Measurements from ENCODE around the gene LIN9. TPM values are rescaled to one million over a fixed set of nuclear protein-coding genes. Genes with fewer than 3 reads are reported as not detected.

Gene LIN9
- total and polyA plus RNA-seq, 10 of the 15 experiments (the other 5 are each of a cell fraction or from before 2014, with no cell fraction given): 5.9 to 13.5 (median 8.3) TPM

- ChIA-PET RAD21 (ENCODE audit: unreplicated experiment) (no interaction called here), POLR2A (interaction anchor here (0.6 kb wide), 1 partner anchor 24 kb away, joined by 4 read pairs; no protein-coding TSS in a partner anchor), CTCF (interaction anchor here (1.1 to 1.3 kb wide), 2 partner anchors 152 to 213 kb away, joined by 3 to 4 read pairs; no protein-coding TSS in a partner anchor), SMC1A (ENCODE audit: uncharacterized antibody, unreplicated experiment) (interaction anchor here (1.1 kb wide), 1 partner anchor 135 kb away, joined by 3 read pairs; no protein-coding TSS in a partner anchor)
- H3K79me2 ChIP-seq (ENCODE audit: control insufficient read depth, insufficient read depth, low read length): no peaks in the 10 kb centered on the region
- H3K4me2 ChIP-seq (ENCODE audit: control insufficient read depth, insufficient read depth): no peak overlapping the region
- H3K4me1 ChIP-seq (ENCODE audit: control insufficient read depth, insufficient read depth, low read length): no peaks in the 10 kb centered on the region
- ATAC-seq: no peak
- FAIRE-seq: no peak
- no peaks in the 10 kb centered on the region for H3K27me3 ChIP-seq (replicated peaks in 1 of 2; ENCODE audit: control insufficient read depth in 2 of 2, insufficient read depth in 2 of 2, low read length in 1 of 2)
- BruUV-seq (replicated peaks): no TSS peak
- 95% methylated on average over 7 of the region's 8 CpGs for WGBS (ENCODE audit: insufficient coverage, insufficient replicate concordance, low lambda C conversion rate, missing lambda C conversion rate)
- H2AFZ ChIP-seq (ENCODE audit: control insufficient read depth, low read depth, low read length): no peak overlapping the region
- H3K36me3 ChIP-seq (ENCODE audit: control insufficient read depth in 2 of 2, insufficient read depth in 2 of 2, low read length in 1 of 2): no peaks in the 10 kb centered on the region; a peak in 1 of 4 replicates
- H3K27ac ChIP-seq (ENCODE audit: control insufficient read depth, insufficient read depth): no peak overlapping the region
- in situ Hi-C loops (cut with MboI) (no loop called here), intact Hi-C loops (cut with micrococcal nuclease; ENCODE audit: unreplicated experiment) (no loop called here)
- H3K4me3 ChIP-seq: no peak overlapping the region
- H3K9ac ChIP-seq (ENCODE audit: control insufficient read depth, insufficient read depth, low read length): no peak overlapping the region
- H3K9me3 ChIP-seq (replicated peaks; ENCODE audit: control insufficient read depth, insufficient read depth, low read length): no peaks in the 10 kb centered on the region
- no peak for DNase-seq (ENCODE audit: low read depth, low spot score)
- TF ChIP-seq ZBTB33 (IDR thresholded peaks at IDR 0.05) (no peak), BCL11A (IDR thresholded peaks at IDR 0.05; ENCODE audit: low read depth, low read length) (no peak), ASH2L (IDR thresholded peaks at IDR 0.05; ENCODE audit: borderline replicate concordance, low read depth) (no peak), ZSCAN29 (IDR thresholded peaks at IDR 0.05) (no peak)
- no peaks in the 10 kb centered on the region for H4K20me1 ChIP-seq (ENCODE audit: control insufficient read depth, insufficient read depth)
Observed at GRCh38 chr1:226277897-226278296, 31.1 kb downstream of the LIN9 start.

GRCh38 chr1:226276987-226277386 lies 32.0 kb downstream of the LIN9 start:
- H3K9me3 ChIP-seq (replicated peaks; ENCODE audit: control insufficient read depth, insufficient read depth, low read length): no peaks in the 10 kb centered on the region
- intact Hi-C loops (cut with micrococcal nuclease; ENCODE audit: unreplicated experiment): no loop called here
- no peak overlapping the region for H2AFZ ChIP-seq (ENCODE audit: control insufficient read depth, low read depth, low read length)
- DNase-seq (ENCODE audit: low read depth, low spot score): no peak
- H3K27ac ChIP-seq (ENCODE audit: control insufficient read depth, insufficient read depth): no peak overlapping the region
- no TSS peak for BruUV-seq (replicated peaks)
- FAIRE-seq: no peak
- WGBS (ENCODE audit: insufficient coverage, insufficient replicate concordance, low lambda C conversion rate, missing lambda C conversion rate): 100% methylated on average over 4 of the region's 4 CpGs
- H4K20me1 ChIP-seq (ENCODE audit: control insufficient read depth, insufficient read depth): no peaks in the 10 kb centered on the region
- H3K4me1 ChIP-seq (ENCODE audit: control insufficient read depth, insufficient read depth, low read length): no peaks in the 10 kb centered on the region
- no peak for ATAC-seq
- ChIA-PET CTCF (interaction anchor here (0.6 to 1.3 kb wide), 3 partner anchors 67 to 212 kb away, joined by 3 to 4 read pairs (median 3); no protein-coding TSS in a partner anchor), RAD21 (ENCODE audit: unreplicated experiment) (no interaction called here), POLR2A (no interaction called here), SMC1A (ENCODE audit: uncharacterized antibody, unreplicated experiment) (no interaction called here)
- no peaks in the 10 kb centered on the region for H3K27me3 ChIP-seq (replicated peaks in 1 of 2; ENCODE audit: control insufficient read depth in 2 of 2, insufficient read depth in 2 of 2, low read length in 1 of 2)
- no peak overlapping the region for H3K4me3 ChIP-seq
- no peak overlapping the region for H3K9ac ChIP-seq (ENCODE audit: control insufficient read depth, insufficient read depth, low read length)
- no peaks in the 10 kb centered on the region; a peak in 1 of 4 replicates for H3K36me3 ChIP-seq (ENCODE audit: control insufficient read depth in 2 of 2, insufficient read depth in 2 of 2, low read length in 1 of 2)
- H3K4me2 ChIP-seq (ENCODE audit: control insufficient read depth, insufficient read depth): no peak overlapping the region
- H3K79me2 ChIP-seq (ENCODE audit: control insufficient read depth, insufficient read depth, low read length): no peaks in the 10 kb centered on the region
- in situ Hi-C loops (cut with MboI): no loop called here
- TF ChIP-seq FOS (IDR thresholded peaks at IDR 0.05; ENCODE audit: borderline replicate concordance, extremely low read depth, insufficient read length) (no peak), BCL11A (IDR thresholded peaks at IDR 0.05; ENCODE audit: low read depth, low read length) (no peak), SUPT20H (IDR thresholded peaks at IDR 0.05; ENCODE audit: borderline replicate concordance, control insufficient read depth, low read depth, low read length) (no peak)
- TF ChIP-seq, protein P1, sequence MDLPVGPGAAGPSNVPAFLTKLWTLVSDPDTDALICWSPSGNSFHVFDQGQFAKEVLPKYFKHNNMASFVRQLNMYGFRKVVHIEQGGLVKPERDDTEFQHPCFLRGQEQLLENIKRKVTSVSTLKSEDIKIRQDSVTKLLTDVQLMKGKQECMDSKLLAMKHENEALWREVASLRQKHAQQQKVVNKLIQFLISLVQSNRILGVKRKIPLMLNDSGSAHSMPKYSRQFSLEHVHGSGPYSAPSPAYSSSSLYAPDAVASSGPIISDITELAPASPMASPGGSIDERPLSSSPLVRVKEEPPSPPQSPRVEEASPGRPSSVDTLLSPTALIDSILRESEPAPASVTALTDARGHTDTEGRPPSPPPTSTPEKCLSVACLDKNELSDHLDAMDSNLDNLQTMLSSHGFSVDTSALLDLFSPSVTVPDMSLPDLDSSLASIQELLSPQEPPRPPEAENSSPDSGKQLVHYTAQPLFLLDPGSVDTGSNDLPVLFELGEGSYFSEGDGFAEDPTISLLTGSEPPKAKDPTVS (IDR thresholded peaks at IDR 0.05; ENCODE audit: low read depth, low read length): no peak
- TF ChIP-seq, protein P2, sequence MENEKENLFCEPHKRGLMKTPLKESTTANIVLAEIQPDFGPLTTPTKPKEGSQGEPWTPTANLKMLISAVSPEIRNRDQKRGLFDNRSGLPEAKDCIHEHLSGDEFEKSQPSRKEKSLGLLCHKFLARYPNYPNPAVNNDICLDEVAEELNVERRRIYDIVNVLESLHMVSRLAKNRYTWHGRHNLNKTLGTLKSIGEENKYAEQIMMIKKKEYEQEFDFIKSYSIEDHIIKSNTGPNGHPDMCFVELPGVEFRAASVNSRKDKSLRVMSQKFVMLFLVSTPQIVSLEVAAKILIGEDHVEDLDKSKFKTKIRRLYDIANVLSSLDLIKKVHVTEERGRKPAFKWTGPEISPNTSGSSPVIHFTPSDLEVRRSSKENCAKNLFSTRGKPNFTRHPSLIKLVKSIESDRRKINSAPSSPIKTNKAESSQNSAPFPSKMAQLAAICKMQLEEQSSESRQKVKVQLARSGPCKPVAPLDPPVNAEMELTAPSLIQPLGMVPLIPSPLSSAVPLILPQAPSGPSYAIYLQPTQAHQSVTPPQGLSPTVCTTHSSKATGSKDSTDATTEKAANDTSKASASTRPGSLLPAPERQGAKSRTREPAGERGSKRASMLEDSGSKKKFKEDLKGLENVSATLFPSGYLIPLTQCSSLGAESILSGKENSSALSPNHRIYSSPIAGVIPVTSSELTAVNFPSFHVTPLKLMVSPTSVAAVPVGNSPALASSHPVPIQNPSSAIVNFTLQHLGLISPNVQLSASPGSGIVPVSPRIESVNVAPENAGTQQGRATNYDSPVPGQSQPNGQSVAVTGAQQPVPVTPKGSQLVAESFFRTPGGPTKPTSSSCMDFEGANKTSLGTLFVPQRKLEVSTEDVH (IDR thresholded peaks at IDR 0.05; ENCODE audit: low read depth, partially characterized antibody): no peak

Data from GM12878 (cell line).